ENCODE measurements around the gene CEP152.

Gene CEP152

DNA sequence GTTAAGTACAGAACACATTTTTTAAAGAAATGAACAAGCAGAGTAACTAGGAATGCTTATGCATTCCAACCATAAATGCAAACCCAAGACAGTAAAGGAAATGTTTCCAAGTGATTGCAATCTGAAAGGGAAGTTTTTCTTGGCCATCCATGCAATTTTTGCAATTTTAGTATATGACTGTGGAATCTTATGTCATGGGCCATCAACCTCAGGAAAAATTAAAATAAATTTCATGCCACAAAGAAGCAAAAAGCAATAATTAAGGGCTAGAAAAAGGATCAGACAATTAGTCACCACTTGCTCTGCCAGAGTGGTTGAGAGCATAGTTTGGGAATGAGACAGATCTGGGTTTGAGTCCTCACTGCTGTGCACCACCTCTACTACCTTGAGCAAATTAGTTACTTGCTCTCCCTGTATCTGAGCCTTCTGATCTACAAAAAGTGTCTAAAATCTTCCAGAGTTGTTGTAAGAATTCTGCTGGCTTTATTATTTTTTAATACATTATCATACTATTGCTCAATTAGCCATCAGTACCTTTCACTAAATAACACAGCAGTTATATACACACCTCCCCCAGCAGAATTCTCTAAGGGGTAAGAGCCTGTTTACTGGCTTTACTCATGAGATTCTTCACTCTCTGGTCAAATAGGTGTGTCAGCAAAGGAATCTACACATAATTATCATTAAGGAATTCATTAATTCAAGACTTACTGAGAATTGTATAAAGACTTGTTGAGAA lies 115.6 kb downstream of the CEP152 start:
- Histone ChIP-seq H3K4me2 (ENCODE audit: low read depth, low read length, poor library complexity, severe bottlenecking) (no peak overlapping the region), H3K9me2 (replicated peaks; ENCODE audit: insufficient read depth, low read length) (no peaks in the 10 kb centered on the region), H2AFZ (ENCODE audit: low read depth, low read length, severe bottlenecking) (no peak overlapping the region), H3F3A (ENCODE audit: insufficient read depth) (no peaks in the 10 kb centered on the region), H3K27me3 (ENCODE audit: low read length) (no peaks in the 10 kb centered on the region), H4K20me1 (ENCODE audit: low read depth, low read length) (no peaks in the 10 kb centered on the region), H3K27ac (ENCODE audit: low read depth, low read length) (no peak overlapping the region), H3K36me3 (ENCODE audit: low read length) (no peaks in the 10 kb centered on the region), H3K9ac (ENCODE audit: low read length) (no peak overlapping the region), H3K79me2 (ENCODE audit: insufficient read depth, low read length) (no peaks in the 10 kb centered on the region), H3K4me3 (ENCODE audit: insufficient read depth, low read length, poor library complexity, severe bottlenecking) (no peak overlapping the region), H3K9me3 (ENCODE audit: insufficient read depth, low read length) (no peaks in the 10 kb centered on the region)
- TF ChIP-seq EZH2phosphoT487 (conservative IDR thresholded peaks at IDR 0.05; ENCODE audit: low read length), result no peak
- TF ChIP-seq, protein P1, sequence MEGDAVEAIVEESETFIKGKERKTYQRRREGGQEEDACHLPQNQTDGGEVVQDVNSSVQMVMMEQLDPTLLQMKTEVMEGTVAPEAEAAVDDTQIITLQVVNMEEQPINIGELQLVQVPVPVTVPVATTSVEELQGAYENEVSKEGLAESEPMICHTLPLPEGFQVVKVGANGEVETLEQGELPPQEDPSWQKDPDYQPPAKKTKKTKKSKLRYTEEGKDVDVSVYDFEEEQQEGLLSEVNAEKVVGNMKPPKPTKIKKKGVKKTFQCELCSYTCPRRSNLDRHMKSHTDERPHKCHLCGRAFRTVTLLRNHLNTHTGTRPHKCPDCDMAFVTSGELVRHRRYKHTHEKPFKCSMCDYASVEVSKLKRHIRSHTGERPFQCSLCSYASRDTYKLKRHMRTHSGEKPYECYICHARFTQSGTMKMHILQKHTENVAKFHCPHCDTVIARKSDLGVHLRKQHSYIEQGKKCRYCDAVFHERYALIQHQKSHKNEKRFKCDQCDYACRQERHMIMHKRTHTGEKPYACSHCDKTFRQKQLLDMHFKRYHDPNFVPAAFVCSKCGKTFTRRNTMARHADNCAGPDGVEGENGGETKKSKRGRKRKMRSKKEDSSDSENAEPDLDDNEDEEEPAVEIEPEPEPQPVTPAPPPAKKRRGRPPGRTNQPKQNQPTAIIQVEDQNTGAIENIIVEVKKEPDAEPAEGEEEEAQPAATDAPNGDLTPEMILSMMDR (IDR thresholded peaks at IDR 0.05; ENCODE audit: insufficient read depth, low read length, poor library complexity, severe bottlenecking), result no peak

DNA sequence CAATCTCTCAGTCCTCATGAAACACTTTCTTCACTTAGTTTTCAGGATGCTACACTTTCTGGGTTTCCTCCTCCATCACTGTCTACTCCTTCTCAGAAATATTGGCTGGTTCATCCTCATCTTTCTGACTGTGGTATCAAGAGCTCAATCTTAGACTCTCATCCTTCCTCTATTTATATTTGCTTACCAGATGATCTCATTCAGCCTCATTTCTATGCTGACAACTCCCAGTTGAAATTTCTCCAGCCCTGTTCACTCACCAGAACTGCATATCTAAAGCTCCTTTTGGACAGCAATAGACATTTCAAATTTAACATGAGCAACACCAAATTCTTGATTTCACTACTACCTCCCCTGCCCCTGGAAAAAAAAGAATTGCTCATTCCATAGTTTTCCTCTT lies 117.4 kb downstream of the CEP152 start:
- H3K9me3 ChIP-seq (ENCODE audit: insufficient read depth, low read length), result no peaks in the 10 kb centered on the region
- H3K27me3 ChIP-seq (ENCODE audit: low read length), result no peaks in the 10 kb centered on the region
- no peak overlapping the region for H3K27ac ChIP-seq (ENCODE audit: low read depth, low read length)
- no peaks in the 10 kb centered on the region for H3K9me2 ChIP-seq (replicated peaks; ENCODE audit: insufficient read depth, low read length)
- no peaks in the 10 kb centered on the region for H4K20me1 ChIP-seq (ENCODE audit: low read depth, low read length)
- TF ChIP-seq, protein P1 (IDR thresholded peaks at IDR 0.05; ENCODE audit: insufficient read depth, low read length, poor library complexity, severe bottlenecking), result no peak
- TF ChIP-seq EZH2phosphoT487 (conservative IDR thresholded peaks at IDR 0.05; ENCODE audit: low read length), result no peak
- H3K79me2 ChIP-seq (ENCODE audit: insufficient read depth, low read length), result no peaks in the 10 kb centered on the region
- H3K9ac ChIP-seq (ENCODE audit: low read length), result no peak overlapping the region
- H3K4me2 ChIP-seq (ENCODE audit: low read depth, low read length, poor library complexity, severe bottlenecking), result no peak overlapping the region
- no peaks in the 10 kb centered on the region for H3K36me3 ChIP-seq (ENCODE audit: low read length)
- H3F3A ChIP-seq (ENCODE audit: insufficient read depth), result no peaks in the 10 kb centered on the region
- H3K4me3 ChIP-seq (ENCODE audit: insufficient read depth, low read length, poor library complexity, severe bottlenecking), result no peak overlapping the region
- no peak overlapping the region for H2AFZ ChIP-seq (ENCODE audit: low read depth, low read length, severe bottlenecking)

DNA sequence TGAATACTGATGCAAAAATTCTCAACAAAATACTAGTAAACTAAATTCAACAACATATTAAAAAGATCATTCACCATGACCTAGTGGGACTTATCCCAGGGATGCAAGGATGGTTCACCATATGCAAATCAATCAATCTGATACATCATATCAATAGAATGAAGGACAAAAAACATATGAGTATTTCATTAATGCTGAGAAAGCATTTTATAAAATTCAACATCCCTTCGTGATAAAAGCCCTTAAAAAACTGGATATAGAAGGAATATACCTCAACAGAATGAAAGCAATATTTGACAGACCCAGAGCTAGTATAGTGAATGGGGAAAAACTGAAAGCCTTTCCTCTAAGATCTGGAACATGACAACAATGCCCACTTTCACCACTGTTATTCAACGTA lies 122.4 kb downstream of the CEP152 start:
- Histone ChIP-seq H3K4me2 (ENCODE audit: low read depth, low read length, poor library complexity, severe bottlenecking) (no peak overlapping the region), H3K36me3 (ENCODE audit: low read length) (no peaks in the 10 kb centered on the region), H3K9ac (ENCODE audit: low read length) (no peak overlapping the region), H3K9me3 (ENCODE audit: insufficient read depth, low read length) (no peaks in the 10 kb centered on the region), H3K79me2 (ENCODE audit: insufficient read depth, low read length) (no peaks in the 10 kb centered on the region), H2AFZ (ENCODE audit: low read depth, low read length, severe bottlenecking) (no peak overlapping the region), H3K4me3 (ENCODE audit: insufficient read depth, low read length, poor library complexity, severe bottlenecking) (no peak overlapping the region), H3K9me2 (replicated peaks; ENCODE audit: insufficient read depth, low read length) (no peaks in the 10 kb centered on the region), H3K27me3 (ENCODE audit: low read length) (no peaks in the 10 kb centered on the region), H3K27ac (ENCODE audit: low read depth, low read length) (no peak overlapping the region), H3F3A (ENCODE audit: insufficient read depth) (no peaks in the 10 kb centered on the region), H4K20me1 (ENCODE audit: low read depth, low read length) (no peaks in the 10 kb centered on the region)
- TF ChIP-seq, protein P1 (IDR thresholded peaks at IDR 0.05; ENCODE audit: insufficient read depth, low read length, poor library complexity, severe bottlenecking), result no peak
- no peak for TF ChIP-seq EZH2phosphoT487 (conservative IDR thresholded peaks at IDR 0.05; ENCODE audit: low read length)

Measured in SU-DHL-6 (cell line).